GM23338 (cell line): ENCODE results near the gene MRO. TPM values are rescaled to one million over a fixed set of nuclear protein-coding genes. Genes with fewer than 3 reads are reported as not detected.

Experiments
- ATAC-seq: fragments of 200-7000 bp; cut with Tn5 transposase; 3 replicates; pipeline ENCODE4 v1.9.1; 2020
- DNase-seq: peaks from one replicate; pipeline ENCODE4 v3.0.0-alpha.2; 2015; ENCODE audit warnings: low spot score
- H2AFZ ChIP-seq: fragments of 200-600 bp; sonication (generic); 2 replicates; pipeline ENCODE4 v1.8.0; 2016; ENCODE audit warnings: antibody characterized with exemption, mild to moderate bottlenecking, moderate library complexity
- H3F3A ChIP-seq: fragments of 200-600 bp; sonication (generic); replicated peaks from 2 replicates; pipeline ENCODE4 v1.8.0; 2017; ENCODE audit warnings: antibody characterized with exemption, mixed run types, low read depth
- H3K27ac ChIP-seq: fragments of 200-600 bp; sonication (generic); 2 replicates; pipeline ENCODE4 v1.6.1; 2016; ENCODE audit warnings: low read depth
- H3K27me3 ChIP-seq: fragments of 200-600 bp; sonication (generic); 2 replicates; pipeline ENCODE4 v1.8.0; 2016; ENCODE audit warnings: mild to moderate bottlenecking, mixed run types, moderate library complexity; ENCODE audit not compliant: insufficient read depth
- H3K36me3 ChIP-seq: fragments of 200-600 bp; sonication (generic); 2 replicates; pipeline ENCODE4 v1.8.0; 2016; ENCODE audit warnings: mild to moderate bottlenecking; ENCODE audit not compliant: insufficient read depth
- H3K4me1 ChIP-seq: fragments of 200-600 bp; sonication (generic); 2 replicates; pipeline ENCODE4 v1.8.0; 2016; ENCODE audit warnings: mild to moderate bottlenecking, moderate library complexity; ENCODE audit not compliant: insufficient read depth
- H3K4me2 ChIP-seq: fragments of 200-600 bp; sonication (generic); 2 replicates; pipeline ENCODE4 v1.7.1; 2017; ENCODE audit warnings: mixed run types
- H3K4me3 ChIP-seq: fragments of 200-600 bp; sonication (generic); 2 replicates; pipeline ENCODE4 v1.6.1; 2016; ENCODE audit warnings: mixed run types
- H3K79me2 ChIP-seq: fragments of 200-600 bp; sonication (generic); replicated peaks from 2 replicates; pipeline ENCODE4 v1.8.0; 2017; ENCODE audit warnings: mild to moderate bottlenecking; ENCODE audit not compliant: insufficient read depth
- H3K9me2 ChIP-seq: fragments of 200-600 bp; sonication (generic); 2 replicates; pipeline ENCODE4 v1.8.0; 2017; ENCODE audit not compliant: insufficient read depth
- H4K20me1 ChIP-seq: fragments of 200-600 bp; sonication (generic); replicated peaks from 2 replicates; pipeline ENCODE4 v1.8.0; 2017; ENCODE audit warnings: mild to moderate bottlenecking; ENCODE audit not compliant: insufficient read depth
- H3K27ac Mint-ChIP-seq: 2 replicates; pipeline ENCODE4 v1.8.0; 2020; ENCODE audit warnings: inconsistent platforms, mild to moderate bottlenecking, moderate library complexity, mixed read lengths
- H3K27me3 Mint-ChIP-seq: 3 replicates; pipeline ENCODE4 v1.8.0; 2022; ENCODE audit warnings: low read depth, mild to moderate bottlenecking, moderate library complexity, mixed read lengths, inconsistent platforms; ENCODE audit not compliant: insufficient read depth, poor library complexity
- H3K36me3 Mint-ChIP-seq: 3 replicates; pipeline ENCODE4 v1.8.0; 2021; ENCODE audit warnings: low read depth, mild to moderate bottlenecking, inconsistent platforms, moderate library complexity, mixed read lengths
- H3K4me1 Mint-ChIP-seq: 3 replicates; pipeline ENCODE4 v1.8.0; 2020; ENCODE audit warnings: mild to moderate bottlenecking, inconsistent platforms, mixed read lengths
- H3K4me3 Mint-ChIP-seq: 3 replicates; pipeline ENCODE4 v1.8.0; 2021; ENCODE audit warnings: moderate library complexity, mild to moderate bottlenecking, inconsistent platforms, mixed read lengths
- H3K9me3 Mint-ChIP-seq: 3 replicates; pipeline ENCODE4 v1.8.0; 2020; ENCODE audit warnings: moderate library complexity, mild to moderate bottlenecking, inconsistent platforms, mixed read lengths
- CREB1 ChIP-seq: fragments of 250-450 bp; sonication (Bioruptor Pico); IDR thresholded peaks from 2 replicates; pipeline ENCODE4 v1.5.0; 2020; ENCODE audit warnings: low read depth, mild to moderate bottlenecking, moderate library complexity
- EZH2phosphoT487 ChIP-seq: fragments of 200-600 bp; sonication (generic); IDR thresholded peaks from one replicate; pipeline ENCODE4 v1.8.1; 2018; ENCODE audit warnings: antibody characterized with exemption; ENCODE audit not compliant: unreplicated experiment
- POLR2AphosphoS5 ChIP-seq: IDR thresholded peaks from 2 replicates; pipeline ENCODE4 v1.6.1; 2016; ENCODE audit warnings: antibody characterized with exemption, low read depth
- polyA plus RNA-seq: library from polyadenylated mRNA; unstranded; fragments of >200 nt; fragmentation: Nextera tagmentation; extraction: Ambion mirVana; gene quantifications from 2 replicates; pipeline ENCODE4 v1.2.1, GENCODE V29; 2016
- total RNA-seq: library from RNA; depleted of rRNA; stranded (reverse); fragments of >200 nt; shearing (Covaris generic); gene quantifications from 2 replicates; pipeline ENCODE4 v1.2.3, GENCODE V29; 2014
- TF ChIP-seq, protein P1 (sequence below), 2 experiments: fragments of 200-600 bp in 1 of 2; sonication (generic) in 1 of 2; conservative IDR thresholded peaks; 2 replicates each; pipeline versions ENCODE4 v1.5.1 to v1.6.1; 2016 to 2017; ENCODE audit warnings: antibody characterized with exemption in 2 of 2, low read depth in 2 of 2, mild to moderate bottlenecking in 2 of 2, moderate library complexity in 1 of 2

Gene MRO
- total and polyA plus RNA-seq, 2 experiments from 2014 or later = 0.78 to 0.80 TPM

DNA sequence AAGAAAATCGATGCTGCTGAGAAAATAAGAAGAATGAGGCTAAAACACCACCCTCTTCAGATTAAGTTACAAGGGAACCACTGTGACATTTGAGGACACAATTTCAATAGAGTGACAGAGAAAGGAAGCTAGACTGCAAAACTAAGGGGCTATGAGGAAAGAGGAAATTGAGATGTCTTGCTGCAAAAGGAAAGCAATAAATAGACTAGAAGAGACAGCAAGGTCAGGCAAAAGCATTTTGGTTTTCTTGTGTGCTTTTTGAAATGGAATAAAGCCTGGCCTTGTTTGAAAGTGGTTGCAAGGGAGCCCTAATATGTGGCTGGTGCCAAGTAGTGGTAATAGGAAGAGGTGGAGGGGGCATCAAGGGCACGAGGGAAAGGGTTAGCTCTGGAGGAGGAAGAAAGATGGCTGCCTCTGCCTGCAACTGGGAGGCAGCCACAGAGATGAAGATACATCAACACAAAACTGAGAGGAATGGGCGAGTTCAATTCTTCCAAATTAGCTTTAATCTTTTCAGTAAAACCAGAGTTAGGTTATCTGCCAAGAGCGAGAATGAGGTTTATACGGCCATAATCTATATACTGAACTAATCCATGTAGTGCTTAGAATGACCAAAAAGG lies 1.2 kb upstream of the MRO start:
- no peak overlapping the region for H3K27ac ChIP-seq
- H3K36me3 ChIP-seq = no peaks in the 10 kb centered on the region
- no peak overlapping the region for H3K4me3 ChIP-seq
- DNase-seq (no peak), ATAC-seq (no peak)
- H3K9me2 ChIP-seq = peaks cover under 1% of the 10 kb centered on the region; the same call in 1 of the 2 replicates
- Mint-ChIP-seq H3K9me3 (no peaks in the 10 kb centered on the region), H3K4me3 (no peak overlapping the region), H3K4me1 (peaks cover 20% of the 10 kb centered on the region), H3K27ac (no peak overlapping the region), H3K27me3 (no peaks in the 10 kb centered on the region), H3K36me3 (no peaks in the 10 kb centered on the region)
- H4K20me1 ChIP-seq = no peaks in the 10 kb centered on the region
- no peaks in the 10 kb centered on the region for H3K27me3 ChIP-seq
- H3K79me2 ChIP-seq = no peaks in the 10 kb centered on the region
- peaks cover 40% of the 10 kb centered on the region for H3K4me1 ChIP-seq
- no peaks in the 10 kb centered on the region for H3F3A ChIP-seq
- H2AFZ ChIP-seq = peak overlapping the region; percentile 60; the same call in 1 of the 2 replicates
- no peak overlapping the region for H3K4me2 ChIP-seq
- no peak for TF ChIP-seq POLR2AphosphoS5
- TF ChIP-seq, protein P1, sequence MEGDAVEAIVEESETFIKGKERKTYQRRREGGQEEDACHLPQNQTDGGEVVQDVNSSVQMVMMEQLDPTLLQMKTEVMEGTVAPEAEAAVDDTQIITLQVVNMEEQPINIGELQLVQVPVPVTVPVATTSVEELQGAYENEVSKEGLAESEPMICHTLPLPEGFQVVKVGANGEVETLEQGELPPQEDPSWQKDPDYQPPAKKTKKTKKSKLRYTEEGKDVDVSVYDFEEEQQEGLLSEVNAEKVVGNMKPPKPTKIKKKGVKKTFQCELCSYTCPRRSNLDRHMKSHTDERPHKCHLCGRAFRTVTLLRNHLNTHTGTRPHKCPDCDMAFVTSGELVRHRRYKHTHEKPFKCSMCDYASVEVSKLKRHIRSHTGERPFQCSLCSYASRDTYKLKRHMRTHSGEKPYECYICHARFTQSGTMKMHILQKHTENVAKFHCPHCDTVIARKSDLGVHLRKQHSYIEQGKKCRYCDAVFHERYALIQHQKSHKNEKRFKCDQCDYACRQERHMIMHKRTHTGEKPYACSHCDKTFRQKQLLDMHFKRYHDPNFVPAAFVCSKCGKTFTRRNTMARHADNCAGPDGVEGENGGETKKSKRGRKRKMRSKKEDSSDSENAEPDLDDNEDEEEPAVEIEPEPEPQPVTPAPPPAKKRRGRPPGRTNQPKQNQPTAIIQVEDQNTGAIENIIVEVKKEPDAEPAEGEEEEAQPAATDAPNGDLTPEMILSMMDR (conservative IDR thresholded peaks at IDR 0.05; ENCODE audit: low read depth in 2 of 2) = no peak

DNA sequence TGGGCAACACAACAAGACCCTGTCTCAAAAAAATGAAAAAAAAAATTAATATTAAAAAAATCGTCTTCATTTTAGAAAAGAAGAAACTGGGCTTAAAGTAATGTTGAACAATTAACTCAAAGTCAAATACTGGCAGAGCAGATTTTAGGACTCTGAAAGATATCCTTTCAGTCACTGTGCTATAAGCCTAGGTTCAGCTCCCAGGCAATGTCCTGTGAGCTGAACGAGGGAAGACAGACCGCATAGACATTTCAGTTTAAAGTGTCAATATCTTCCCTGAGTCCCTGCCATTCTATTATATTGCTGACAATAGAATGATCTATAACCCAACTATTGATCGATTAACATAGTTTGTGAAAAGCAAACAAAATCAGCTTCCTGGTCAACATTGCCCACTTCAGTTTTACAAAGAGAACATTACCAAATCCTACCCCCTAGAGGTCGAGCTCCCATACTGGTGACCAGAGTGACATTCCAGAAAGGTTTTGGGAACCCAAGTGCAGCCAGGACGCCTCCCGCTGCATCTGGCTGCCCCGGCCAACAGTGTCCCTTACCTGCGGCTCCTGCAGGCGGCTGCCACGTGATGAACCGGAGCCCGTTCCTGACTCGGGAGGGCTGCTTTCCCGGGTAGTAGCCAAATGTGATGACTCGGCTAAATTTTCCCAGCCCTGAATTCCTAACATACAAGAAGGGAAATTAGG lies 639 bp downstream of the MRO start:
- Histone ChIP-seq H3K36me3 (no peaks in the 10 kb centered on the region), H3K79me2 (no peaks in the 10 kb centered on the region), H2AFZ (peak overlapping the region; percentile 44; the same call in 1 of the 2 replicates), H3K9me2 (peaks cover 7% of the 10 kb centered on the region; the same call in 1 of the 2 replicates), H3K4me2 (peak overlapping the region; percentile 71), H3K27me3 (no peaks in the 10 kb centered on the region), H4K20me1 (no peaks in the 10 kb centered on the region), H3K27ac (no peak overlapping the region), H3K4me3 (peak overlapping the region; percentile 48), H3K4me1 (peaks cover 36% of the 10 kb centered on the region), H3F3A (no peaks in the 10 kb centered on the region)
- Mint-ChIP-seq H3K4me1 (peaks cover 20% of the 10 kb centered on the region), H3K36me3 (no peaks in the 10 kb centered on the region; the same call in 2 of the 3 replicates), H3K9me3 (no peaks in the 10 kb centered on the region; the same call in 2 of the 3 replicates), H3K4me3 (no peak overlapping the region), H3K27ac (no peak overlapping the region), H3K27me3 (no peaks in the 10 kb centered on the region)
- ATAC-seq (peak; percentile 87), DNase-seq (peak; percentile 90)
- TF ChIP-seq CREB1 (no peak), EZH2phosphoT487 (no peak)
- TF ChIP-seq, protein P1 (conservative IDR thresholded peaks at IDR 0.05; ENCODE audit: low read depth in 2 of 2) = peak; percentile 34 to 40; a peak in 3 of 4 replicates
